Measurements from ENCODE around the gene GORASP2. TPM values are rescaled to one million over a fixed set of nuclear protein-coding genes. Genes with fewer than 3 reads are reported as not detected.

Gene GORASP2
- total and polyA plus RNA-seq, 2 experiments from 2014 or later = 44.5 to 45.2 TPM

DNA sequence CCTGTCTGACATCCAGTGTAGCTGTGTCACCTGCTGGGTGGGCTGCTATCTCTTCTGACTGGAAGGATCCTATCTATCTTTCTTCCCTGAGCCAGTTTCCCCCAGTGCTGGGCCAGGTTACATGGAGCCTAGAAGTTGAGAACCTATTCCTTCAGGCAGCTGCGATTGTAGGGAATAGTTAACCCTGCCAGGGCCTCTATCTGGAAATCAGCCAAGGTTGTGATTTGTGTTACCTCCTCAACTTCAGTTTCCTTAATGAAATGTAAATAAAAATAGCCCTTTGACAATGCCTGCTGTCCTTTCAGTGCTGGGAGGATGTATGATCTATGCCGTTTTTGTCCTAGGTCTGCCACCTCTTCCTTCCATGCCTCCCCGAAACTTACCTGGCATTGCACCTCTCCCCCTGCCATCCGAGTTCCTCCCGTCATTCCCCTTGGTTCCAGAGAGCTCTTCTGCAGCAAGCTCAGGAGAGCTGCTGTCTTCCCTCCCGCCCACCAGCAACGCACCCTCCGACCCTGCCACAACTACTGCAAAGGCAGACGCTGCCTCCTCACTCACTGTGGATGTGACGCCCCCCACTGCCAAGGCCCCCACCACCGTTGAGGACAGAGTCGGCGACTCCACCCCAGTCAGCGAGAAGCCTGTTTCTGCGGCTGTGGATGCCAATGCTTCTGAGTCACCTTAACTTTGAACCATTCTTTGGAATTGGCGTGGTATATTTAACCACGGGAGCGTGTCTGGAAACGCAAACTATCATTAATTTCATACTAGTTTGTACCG, 36.6 kb downstream of the GORASP2 start:
- no peaks in the 10 kb centered on the region for H3K9me2 ChIP-seq (ENCODE audit: insufficient read depth)
- no peak overlapping the region for H3K4me2 ChIP-seq
- peaks cover 19% of the 10 kb centered on the region; the same call in 1 of the 2 replicates for H3F3A ChIP-seq (replicated peaks; ENCODE audit: low read depth)
- H2AFZ ChIP-seq = no peak overlapping the region
- Mint-ChIP-seq H3K9me3 (no peaks in the 10 kb centered on the region; the same call in 2 of the 3 replicates), H3K4me3 (no peak overlapping the region), H3K27me3 (ENCODE audit: insufficient read depth, low read depth, poor library complexity) (peaks cover 4% of the 10 kb centered on the region), H3K4me1 (peaks cover 20% of the 10 kb centered on the region), H3K36me3 (ENCODE audit: low read depth) (peaks cover 70% of the 10 kb centered on the region), H3K27ac (peak overlapping the region; percentile 67; the same call in 1 of the 2 replicates)
- H3K4me1 ChIP-seq (ENCODE audit: insufficient read depth) = no peaks in the 10 kb centered on the region; the same call in 1 of the 2 replicates
- no peaks in the 10 kb centered on the region for H3K79me2 ChIP-seq (replicated peaks; ENCODE audit: insufficient read depth)
- H3K27ac ChIP-seq (ENCODE audit: low read depth) = no peak overlapping the region; the same call in 1 of the 2 replicates
- no peaks in the 10 kb centered on the region for H3K27me3 ChIP-seq (ENCODE audit: insufficient read depth)
- DNase-seq (ENCODE audit: low spot score) = no peak
- TF ChIP-seq POLR2AphosphoS5 (IDR thresholded peaks at IDR 0.05; ENCODE audit: low read depth) (no peak), CREB1 (CRISPR knock-in tag; IDR thresholded peaks at IDR 0.05; ENCODE audit: low read depth) (no peak), EZH2 (IDR thresholded peaks at IDR 0.05; ENCODE audit: low read depth, unreplicated experiment) (no peak)
- TF ChIP-seq, protein P1, sequence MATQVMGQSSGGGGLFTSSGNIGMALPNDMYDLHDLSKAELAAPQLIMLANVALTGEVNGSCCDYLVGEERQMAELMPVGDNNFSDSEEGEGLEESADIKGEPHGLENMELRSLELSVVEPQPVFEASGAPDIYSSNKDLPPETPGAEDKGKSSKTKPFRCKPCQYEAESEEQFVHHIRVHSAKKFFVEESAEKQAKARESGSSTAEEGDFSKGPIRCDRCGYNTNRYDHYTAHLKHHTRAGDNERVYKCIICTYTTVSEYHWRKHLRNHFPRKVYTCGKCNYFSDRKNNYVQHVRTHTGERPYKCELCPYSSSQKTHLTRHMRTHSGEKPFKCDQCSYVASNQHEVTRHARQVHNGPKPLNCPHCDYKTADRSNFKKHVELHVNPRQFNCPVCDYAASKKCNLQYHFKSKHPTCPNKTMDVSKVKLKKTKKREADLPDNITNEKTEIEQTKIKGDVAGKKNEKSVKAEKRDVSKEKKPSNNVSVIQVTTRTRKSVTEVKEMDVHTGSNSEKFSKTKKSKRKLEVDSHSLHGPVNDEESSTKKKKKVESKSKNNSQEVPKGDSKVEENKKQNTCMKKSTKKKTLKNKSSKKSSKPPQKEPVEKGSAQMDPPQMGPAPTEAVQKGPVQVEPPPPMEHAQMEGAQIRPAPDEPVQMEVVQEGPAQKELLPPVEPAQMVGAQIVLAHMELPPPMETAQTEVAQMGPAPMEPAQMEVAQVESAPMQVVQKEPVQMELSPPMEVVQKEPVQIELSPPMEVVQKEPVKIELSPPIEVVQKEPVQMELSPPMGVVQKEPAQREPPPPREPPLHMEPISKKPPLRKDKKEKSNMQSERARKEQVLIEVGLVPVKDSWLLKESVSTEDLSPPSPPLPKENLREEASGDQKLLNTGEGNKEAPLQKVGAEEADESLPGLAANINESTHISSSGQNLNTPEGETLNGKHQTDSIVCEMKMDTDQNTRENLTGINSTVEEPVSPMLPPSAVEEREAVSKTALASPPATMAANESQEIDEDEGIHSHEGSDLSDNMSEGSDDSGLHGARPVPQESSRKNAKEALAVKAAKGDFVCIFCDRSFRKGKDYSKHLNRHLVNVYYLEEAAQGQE (IDR thresholded peaks at IDR 0.05; ENCODE audit: unreplicated experiment) = no peak
- no peak overlapping the region for H3K4me3 ChIP-seq
- no peak for ATAC-seq
- peaks cover 38% of the 10 kb centered on the region for H3K36me3 ChIP-seq (ENCODE audit: insufficient read depth)
- peaks cover 18% of the 10 kb centered on the region for H4K20me1 ChIP-seq (replicated peaks; ENCODE audit: insufficient read depth)

DNA sequence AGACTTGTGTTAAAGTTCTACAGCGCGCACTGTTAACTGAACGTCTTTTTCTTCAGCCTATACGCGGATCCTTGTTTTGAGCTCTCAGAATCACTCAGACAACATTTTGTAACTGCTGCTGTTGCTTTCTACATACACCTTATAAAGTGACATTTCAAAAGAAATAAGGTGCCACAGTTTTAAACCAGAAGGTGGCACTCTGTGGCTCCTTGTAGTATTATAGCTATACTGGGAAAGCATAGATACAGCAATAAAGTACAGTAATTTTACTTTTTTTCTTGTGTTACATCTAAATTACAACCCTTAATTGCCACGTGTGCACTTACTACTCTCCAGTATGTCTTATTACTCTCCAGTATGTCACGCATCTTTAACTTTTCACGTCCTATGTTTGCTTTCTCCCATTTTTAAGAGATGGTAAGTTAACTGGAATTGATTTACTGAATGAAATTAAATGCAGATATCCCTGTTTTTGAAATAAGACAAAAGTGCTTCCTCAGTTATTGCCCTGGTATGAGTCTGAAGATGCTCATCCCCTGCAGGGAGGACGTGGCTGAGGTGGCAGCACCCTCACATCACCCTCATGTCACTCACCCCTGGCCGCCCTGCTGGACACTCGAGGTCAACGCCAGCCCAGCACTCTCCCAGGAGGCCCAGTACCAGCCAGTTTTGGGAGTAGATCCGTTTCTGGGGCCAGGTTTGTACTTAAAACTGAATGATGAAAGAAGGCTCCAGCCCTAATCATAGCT, 37.8 kb downstream of the GORASP2 start:
- Mint-ChIP-seq H3K27ac (no peak overlapping the region), H3K27me3 (ENCODE audit: insufficient read depth, low read depth, poor library complexity) (peaks cover 3% of the 10 kb centered on the region)
- peaks cover 38% of the 10 kb centered on the region for H3K36me3 ChIP-seq (ENCODE audit: insufficient read depth)

More for the DNA sequence above, 37.8 kb downstream of the GORASP2 start:
- H3K36me3 Mint-ChIP-seq (ENCODE audit: low read depth) = peaks cover 59% of the 10 kb centered on the region
- no peak overlapping the region for H3K4me3 Mint-ChIP-seq
- peaks cover 12% of the 10 kb centered on the region; the same call in 1 of the 2 replicates for H4K20me1 ChIP-seq (replicated peaks; ENCODE audit: insufficient read depth)
- no peak overlapping the region for H3K4me3 ChIP-seq
- H3K9me2 ChIP-seq (ENCODE audit: insufficient read depth) = no peaks in the 10 kb centered on the region
- H3K79me2 ChIP-seq (replicated peaks; ENCODE audit: insufficient read depth) = no peaks in the 10 kb centered on the region
- ATAC-seq = peak; percentile 80
- H3K4me1 Mint-ChIP-seq = peaks cover 20% of the 10 kb centered on the region
- no peak overlapping the region for H3K27ac ChIP-seq (ENCODE audit: low read depth)
- peaks cover 14% of the 10 kb centered on the region; the same call in 1 of the 2 replicates for H3F3A ChIP-seq (replicated peaks; ENCODE audit: low read depth)
- H3K4me1 ChIP-seq (ENCODE audit: insufficient read depth) = no peaks in the 10 kb centered on the region; the same call in 1 of the 2 replicates
- peak; percentile 63 for DNase-seq (ENCODE audit: low spot score)
- no peak overlapping the region for H2AFZ ChIP-seq
- TF ChIP-seq, protein P1 (IDR thresholded peaks at IDR 0.05; ENCODE audit: unreplicated experiment) = no peak
- TF ChIP-seq, protein P2, sequence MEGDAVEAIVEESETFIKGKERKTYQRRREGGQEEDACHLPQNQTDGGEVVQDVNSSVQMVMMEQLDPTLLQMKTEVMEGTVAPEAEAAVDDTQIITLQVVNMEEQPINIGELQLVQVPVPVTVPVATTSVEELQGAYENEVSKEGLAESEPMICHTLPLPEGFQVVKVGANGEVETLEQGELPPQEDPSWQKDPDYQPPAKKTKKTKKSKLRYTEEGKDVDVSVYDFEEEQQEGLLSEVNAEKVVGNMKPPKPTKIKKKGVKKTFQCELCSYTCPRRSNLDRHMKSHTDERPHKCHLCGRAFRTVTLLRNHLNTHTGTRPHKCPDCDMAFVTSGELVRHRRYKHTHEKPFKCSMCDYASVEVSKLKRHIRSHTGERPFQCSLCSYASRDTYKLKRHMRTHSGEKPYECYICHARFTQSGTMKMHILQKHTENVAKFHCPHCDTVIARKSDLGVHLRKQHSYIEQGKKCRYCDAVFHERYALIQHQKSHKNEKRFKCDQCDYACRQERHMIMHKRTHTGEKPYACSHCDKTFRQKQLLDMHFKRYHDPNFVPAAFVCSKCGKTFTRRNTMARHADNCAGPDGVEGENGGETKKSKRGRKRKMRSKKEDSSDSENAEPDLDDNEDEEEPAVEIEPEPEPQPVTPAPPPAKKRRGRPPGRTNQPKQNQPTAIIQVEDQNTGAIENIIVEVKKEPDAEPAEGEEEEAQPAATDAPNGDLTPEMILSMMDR (conservative IDR thresholded peaks at IDR 0.05; ENCODE audit: low read depth in 2 of 2) = peak; percentile 44 to 52
- no peak for TF ChIP-seq JUNB (IDR thresholded peaks at IDR 0.05; ENCODE audit: unreplicated experiment)
- TF ChIP-seq EZH2 (IDR thresholded peaks at IDR 0.05; ENCODE audit: low read depth, unreplicated experiment) = no peak
- no peak for TF ChIP-seq CREB1 (CRISPR knock-in tag; IDR thresholded peaks at IDR 0.05; ENCODE audit: low read depth)
- H3K9me3 Mint-ChIP-seq = no peaks in the 10 kb centered on the region; the same call in 2 of the 3 replicates
- H3K27me3 ChIP-seq (ENCODE audit: insufficient read depth) = no peaks in the 10 kb centered on the region
- H3K4me2 ChIP-seq = no peak overlapping the region
